ENCODE results near the gene LRP1B.
"Not testable (repeated sequence)": the region's sequence is repeated elsewhere in the genome, so short reads cannot be mapped to it uniquely, and the experiment has no call there.

Gene LRP1B

GRCh38 chr2:141200191-141200590 is 930.6 kb downstream of the LRP1B start:
- DNase-seq, result no peak

DNA sequence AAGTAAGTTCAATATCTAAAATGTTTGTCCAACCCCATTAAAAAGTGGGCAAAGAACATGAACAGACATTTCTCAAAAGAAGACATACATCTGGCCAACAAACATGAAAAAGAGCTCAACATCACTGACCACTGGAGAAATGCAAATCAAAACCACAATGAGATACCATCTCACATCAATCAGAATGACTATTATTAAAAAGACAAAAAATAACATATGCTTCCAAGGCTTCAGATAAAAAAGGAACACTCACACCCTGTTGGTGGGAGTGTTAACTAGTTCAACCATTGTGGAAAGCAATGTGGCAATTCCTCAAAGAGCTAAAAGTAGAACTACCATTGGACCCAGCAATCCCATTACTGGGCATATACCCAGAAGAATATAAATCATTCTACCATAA is 931.1 kb downstream of the LRP1B start:
- DNase-seq, result no peak

GRCh38 chr2:141195087-141195486 is 935.7 kb downstream of the LRP1B start:
- no peak for DNase-seq

GRCh38 chr2:141187075-141187439 is 943.8 kb downstream of the LRP1B start:
- no peak for DNase-seq

DNA sequence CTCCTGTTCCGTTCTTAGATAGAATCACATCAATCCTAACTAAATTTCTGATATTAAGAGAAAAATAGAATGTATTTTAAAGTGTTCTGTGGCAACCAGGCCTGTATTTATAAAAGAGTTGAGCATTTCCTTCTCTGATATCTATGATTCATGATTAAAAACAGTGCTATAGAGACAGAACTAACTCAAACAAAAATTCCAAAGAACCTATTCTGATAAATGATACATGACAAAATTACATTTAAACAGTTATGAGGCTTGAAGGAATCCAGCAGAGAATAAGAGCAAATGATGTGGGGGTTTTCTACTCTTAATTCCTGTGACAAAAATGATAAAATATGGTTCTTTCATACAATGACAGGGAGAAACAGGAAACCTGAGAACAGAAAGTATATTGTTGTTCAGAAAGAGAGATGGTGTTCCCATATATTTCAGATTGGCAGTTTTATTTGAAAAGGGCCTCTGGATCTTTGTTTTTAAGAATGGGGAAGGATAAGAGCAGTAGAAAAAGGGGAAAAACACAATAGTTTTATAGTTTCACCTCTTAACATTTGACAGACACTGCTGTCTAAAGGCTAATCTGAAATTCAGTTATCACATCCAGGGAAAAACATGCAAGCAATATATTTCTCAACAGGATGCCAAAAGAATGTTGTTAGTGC is 944.3 kb downstream of the LRP1B start:
- no peak for DNase-seq

- DNase-seq, result no peak
Observed at GRCh38 chr2:141182246-141182645, 948.6 kb downstream of the LRP1B start.

- not testable (repeated sequence) for DNase-seq
Observed at GRCh38 chr2:141169117-141169516, 961.7 kb downstream of the LRP1B start.

GRCh38 chr2:141162314-141162713 is 968.5 kb downstream of the LRP1B start:
- no peak for DNase-seq

DNA sequence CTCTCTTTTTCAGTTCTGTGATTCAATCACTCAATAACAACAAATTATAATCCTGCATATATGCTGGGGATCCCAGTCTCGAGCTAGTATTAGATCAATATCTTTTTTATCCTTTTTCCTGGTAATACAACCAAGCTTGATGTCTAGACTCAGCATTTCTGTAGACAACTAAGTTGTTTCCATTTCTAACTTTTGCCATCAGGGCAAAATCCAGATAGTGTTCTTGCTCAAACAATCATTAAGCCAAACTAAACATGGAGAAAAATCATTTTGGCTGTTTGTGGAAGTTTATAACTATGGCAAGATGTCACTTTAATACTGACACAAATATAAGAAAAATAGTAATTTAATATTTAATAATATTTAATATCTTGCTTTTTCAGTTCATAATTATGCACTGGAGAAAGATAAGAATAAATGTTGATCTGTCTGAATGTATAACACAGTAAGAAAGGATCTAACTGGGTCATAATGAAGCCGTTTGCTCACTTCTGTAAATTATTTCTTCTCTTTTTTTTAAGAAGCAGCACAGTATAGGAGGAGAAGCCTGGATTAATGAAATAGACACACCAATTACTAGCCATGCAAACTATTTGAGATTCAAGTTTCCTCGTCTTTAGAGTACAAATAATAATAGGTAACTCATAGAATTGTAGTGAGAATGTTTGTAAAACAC is 979.1 kb downstream of the LRP1B start:
- no peak for DNase-seq

GRCh38 chr2:141142025-141142424 is 988.8 kb downstream of the LRP1B start:
- no peak for DNase-seq

- DNase-seq, result no peak
Observed at GRCh38 chr2:141137122-141137693, 993.6 kb downstream of the LRP1B start.

DNA sequence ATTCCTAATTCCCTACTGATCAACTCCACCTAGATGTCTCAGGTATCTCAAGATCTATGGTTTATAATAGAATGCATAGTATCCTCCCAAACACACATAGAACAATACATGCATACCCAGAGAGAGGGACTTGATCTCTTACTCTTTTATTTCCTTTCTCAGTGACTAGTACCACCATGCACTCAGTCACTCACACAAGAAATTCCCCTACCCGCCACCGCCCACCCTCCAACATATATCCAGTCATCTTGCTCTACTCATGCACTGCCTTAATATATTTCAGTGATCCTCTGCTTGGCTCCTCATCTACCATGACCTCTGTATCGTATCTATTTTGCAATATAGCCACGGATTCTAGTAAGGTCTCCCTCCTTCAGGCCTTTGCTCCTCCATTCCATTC is 996.9 kb downstream of the LRP1B start:
- DNase-seq, result no peak

- DNase-seq, result no peak
Observed at GRCh38 chr2:141125432-141125831, 1005.4 kb downstream of the LRP1B start.

DNA sequence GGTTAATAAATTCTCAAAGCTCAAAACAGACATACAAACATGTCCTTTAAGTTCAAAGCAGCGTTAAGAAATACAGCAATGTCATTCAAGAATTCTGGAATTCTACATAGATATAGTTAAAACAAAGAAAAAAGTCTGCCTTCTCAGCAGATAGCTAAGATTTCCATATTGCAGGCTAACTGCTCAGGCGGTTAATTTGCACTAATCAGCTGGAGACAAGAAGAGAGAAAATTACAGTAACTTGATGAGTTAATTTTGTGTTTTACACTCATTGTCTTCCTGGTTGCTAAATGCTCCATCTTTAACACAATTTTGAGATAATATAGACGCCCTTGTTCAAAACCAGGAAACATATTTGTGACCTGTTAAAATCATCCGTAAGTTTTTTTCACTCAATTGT is 1012.0 kb downstream of the LRP1B start:
- DNase-seq, result no peak

GRCh38 chr2:141113301-141113700 is 1017.5 kb downstream of the LRP1B start:
- no peak for DNase-seq

DNA sequence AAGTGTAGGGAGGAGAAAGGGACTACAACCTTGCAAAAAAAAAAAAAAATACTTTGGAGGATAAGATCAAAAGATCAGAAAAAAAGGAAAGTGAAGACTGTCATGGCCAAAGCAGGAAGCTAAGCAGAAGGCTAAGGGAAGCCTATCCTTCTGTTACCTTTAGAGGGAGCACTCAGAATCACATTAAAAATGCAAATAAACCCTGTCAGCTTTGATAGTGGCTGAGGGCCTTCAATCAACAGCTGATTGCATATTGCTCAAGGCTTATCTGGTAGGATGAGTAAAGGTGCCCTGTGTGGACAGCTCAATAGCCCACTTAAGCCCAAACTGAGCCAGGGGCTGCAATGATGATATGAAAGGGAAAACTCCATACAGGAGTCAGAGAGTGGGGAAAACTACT is 1021.2 kb downstream of the LRP1B start:
- DNase-seq, result no peak

- no peak for DNase-seq
Observed at GRCh38 chr2:141105763-141106162, 1025.1 kb downstream of the LRP1B start.

DNA sequence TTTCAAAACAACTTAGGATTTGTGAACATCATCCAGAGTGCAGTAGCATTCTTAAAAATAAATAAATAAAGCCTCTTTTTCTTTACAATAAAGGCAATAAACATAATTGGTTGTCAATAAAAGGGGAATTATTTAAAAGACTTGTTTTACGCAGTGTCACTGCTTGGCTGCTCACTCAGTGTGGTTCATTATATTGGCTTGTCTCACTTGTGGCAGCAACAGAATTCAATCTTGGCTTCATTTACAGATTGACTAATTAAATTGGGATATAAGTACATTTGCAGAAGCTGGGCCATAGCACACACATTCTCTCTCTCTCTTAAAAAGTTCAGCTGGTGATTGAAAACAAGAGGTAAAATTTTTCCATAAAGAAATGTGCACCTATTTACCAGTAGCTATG is 1027.6 kb downstream of the LRP1B start:
- no peak for DNase-seq

- DNase-seq, result no peak
Observed at GRCh38 chr2:141079231-141079630, 1051.6 kb downstream of the LRP1B start.

DNA sequence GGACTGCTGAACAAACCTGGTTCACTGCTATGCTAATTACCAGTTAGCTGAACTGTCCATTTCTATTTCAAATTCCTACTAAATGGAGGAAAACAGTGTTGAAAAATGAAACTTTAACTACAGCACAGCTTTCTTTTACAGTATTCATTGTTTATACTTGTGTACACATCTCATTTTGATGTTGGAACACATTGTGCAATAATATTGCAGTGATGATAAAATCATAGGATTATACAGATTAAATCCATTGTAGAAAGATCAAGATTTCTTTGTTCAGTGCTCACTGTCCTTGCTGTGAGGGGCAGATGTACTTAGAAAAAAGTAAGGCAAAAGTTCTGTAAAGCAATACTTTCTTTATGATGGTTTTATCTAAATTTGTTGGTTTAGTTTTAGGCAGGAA is 1055.1 kb downstream of the LRP1B start:
- no peak for DNase-seq

- no peak for DNase-seq
Observed at GRCh38 chr2:141068053-141068682, 1062.6 kb downstream of the LRP1B start.

DNA sequence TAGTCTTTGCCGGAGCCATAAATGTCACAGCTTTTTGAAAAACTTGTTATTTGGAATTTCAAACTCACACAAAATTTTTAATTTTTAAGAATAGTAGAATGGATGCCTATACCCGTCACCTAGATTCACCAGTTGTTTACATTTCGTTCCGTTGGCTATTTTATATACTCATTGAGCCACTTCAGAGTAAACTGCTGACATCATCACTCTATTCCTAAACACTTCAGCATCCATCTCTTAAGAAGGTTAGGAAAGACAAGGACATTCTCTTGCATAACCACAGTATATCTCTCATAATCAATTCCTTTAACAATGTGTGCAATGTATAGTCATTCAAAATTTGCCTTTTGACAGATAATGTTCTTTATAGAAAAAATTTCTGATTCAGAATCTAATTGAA is 1065.8 kb downstream of the LRP1B start:
- DNase-seq, result no peak

DNA sequence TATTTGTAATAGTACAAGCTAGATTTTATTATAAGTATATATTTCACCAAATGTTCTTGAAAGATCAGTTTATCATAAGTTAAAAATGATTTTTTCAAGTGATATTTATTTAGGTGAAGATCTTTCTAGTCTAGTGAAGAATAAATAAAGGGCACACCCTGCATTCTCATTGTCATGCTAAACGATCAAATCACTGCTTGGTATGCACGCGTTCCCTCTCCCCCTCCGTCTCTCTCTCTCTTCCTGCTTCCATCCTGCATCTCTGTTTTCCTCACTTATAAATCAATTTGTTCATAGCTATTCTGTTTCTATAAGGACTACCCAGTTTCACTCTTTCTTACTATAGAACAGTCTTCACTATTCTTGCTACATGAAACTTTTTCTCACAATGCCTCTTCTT is 1067.4 kb downstream of the LRP1B start:
- no peak for DNase-seq

DNA sequence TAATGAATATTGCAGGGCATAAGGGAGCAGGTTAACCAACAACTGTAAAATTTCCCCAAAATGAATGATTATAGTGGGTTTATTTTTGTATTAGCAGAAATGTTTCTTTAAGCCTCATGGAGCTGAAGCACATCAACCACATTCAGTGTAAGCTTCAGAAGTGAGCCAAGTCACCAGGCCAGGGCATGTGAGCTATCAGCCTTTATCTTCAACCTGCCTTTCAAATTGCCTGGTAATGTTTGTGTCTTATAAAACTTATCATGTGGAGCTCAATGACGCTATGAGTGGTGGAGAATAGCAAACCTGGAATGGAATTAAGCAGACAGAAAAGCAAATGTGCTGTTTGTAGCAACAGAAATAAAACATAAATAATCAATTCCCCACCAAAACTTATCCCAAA is 1068.4 kb downstream of the LRP1B start:
- no peak for DNase-seq
